ENCODE data around the gene PDE8B. TPM values are rescaled to one million over a fixed set of nuclear protein-coding genes. Genes with fewer than 3 reads are reported as not detected.

The PDE8B gene
- total and polyA plus RNA-seq, 12 donors = 0.27 to 5.6 (median 1.4) TPM

GRCh38 chr5:77305956-77306355, 95.5 kb downstream of the PDE8B start:
- Histone ChIP-seq H3K27me3 (no peaks in the 10 kb centered on the region), H3K4me3 (no peak overlapping the region), H3K27ac (no peak overlapping the region), H3K36me3 (no peaks in the 10 kb centered on the region), H3K4me1 (peaks cover 0 to 12% (median 0%) of the 10 kb centered on the region in 9 donors), H3K9me3 (no peaks in the 10 kb centered on the region)
- intact Hi-C loops (cut with DNase I) = no loop called here
- DNase-seq (no peak), ATAC-seq (no peak)
- 85 to 87% methylated on average over 3 of the region's 3 CpGs for WGBS, 2 donors
- TF ChIP-seq CTCF (IDR thresholded peaks at IDR 0.05) = no peak

- Histone ChIP-seq H3K9me3 (no peaks in the 10 kb centered on the region), H3K27ac (no peak overlapping the region), H3K36me3 (no peaks in the 10 kb centered on the region), H3K4me1 (peaks cover 0 to 12% (median 0%) of the 10 kb centered on the region in 9 donors), H3K27me3 (no peaks in the 10 kb centered on the region), H3K4me3 (no peak overlapping the region)
- intact Hi-C loops (cut with DNase I) = no loop called here
- WGBS, 2 donors = 58 to 65% methylated on average over 6 of the region's 6 CpGs
- ATAC-seq = no peak
- TF ChIP-seq CTCF (IDR thresholded peaks at IDR 0.05) = no peak
- no peak for DNase-seq
Measured at GRCh38 chr5:77306531-77306930, 96.1 kb downstream of the PDE8B start.

- DNase-seq (no peak), ATAC-seq (no peak)
- Histone ChIP-seq H3K36me3 (no peaks in the 10 kb centered on the region), H3K27ac (no peak overlapping the region), H3K9me3 (no peaks in the 10 kb centered on the region), H3K4me1 (peaks cover 0 to 12% (median 0%) of the 10 kb centered on the region in 9 donors), H3K27me3 (no peaks in the 10 kb centered on the region), H3K4me3 (no peak overlapping the region)
- 78 to 81% methylated on average over 12 of the region's 12 CpGs for WGBS, 2 donors
- TF ChIP-seq CTCF (IDR thresholded peaks at IDR 0.05) = no peak
- intact Hi-C loops (cut with DNase I) = no loop called here
Measured at GRCh38 chr5:77308154-77308960, 97.9 kb downstream of the PDE8B start.

GRCh38 chr5:77309140-77309539, 98.7 kb downstream of the PDE8B start:
- 92 to 96% methylated on average over 2 of the region's 2 CpGs for WGBS, 2 donors
- Histone ChIP-seq H3K27me3 (no peaks in the 10 kb centered on the region), H3K4me3 (no peak overlapping the region), H3K27ac (no peak overlapping the region), H3K4me1 (peaks cover 0 to 12% (median 0%) of the 10 kb centered on the region in 9 donors), H3K36me3 (no peaks in the 10 kb centered on the region), H3K9me3 (peaks cover 0 to 4% (median 0%) of the 10 kb centered on the region in 11 donors)
- no peak for TF ChIP-seq CTCF (IDR thresholded peaks at IDR 0.05)
- intact Hi-C loops (cut with DNase I) = no loop called here
- no peak for DNase-seq
- ATAC-seq = no peak

Measured in heart right ventricle (tissue), 16 donors.